Epithelial cell of esophagus (primary cell): ENCODE data around the gene POR.

Experiments used
- DNase-seq: peaks from one replicate; pipeline ENCODE4 v3.0.0; 2010; ENCODE audit warnings: low read depth
- H3K4me3 ChIP-seq: 2 replicates; pipeline ENCODE4 v1.5.1; 2011; ENCODE audit warnings: mild to moderate bottlenecking, low read length, control low read depth
- CTCF ChIP-seq: IDR thresholded peaks from 2 replicates; pipeline ENCODE4 v1.5.1; 2011; ENCODE audit warnings: low read depth, mild to moderate bottlenecking, low read length, control low read depth, inconsistent platforms; ENCODE audit not compliant: insufficient read depth; ENCODE audit errors: missing control alignments

POR gene

DNA sequence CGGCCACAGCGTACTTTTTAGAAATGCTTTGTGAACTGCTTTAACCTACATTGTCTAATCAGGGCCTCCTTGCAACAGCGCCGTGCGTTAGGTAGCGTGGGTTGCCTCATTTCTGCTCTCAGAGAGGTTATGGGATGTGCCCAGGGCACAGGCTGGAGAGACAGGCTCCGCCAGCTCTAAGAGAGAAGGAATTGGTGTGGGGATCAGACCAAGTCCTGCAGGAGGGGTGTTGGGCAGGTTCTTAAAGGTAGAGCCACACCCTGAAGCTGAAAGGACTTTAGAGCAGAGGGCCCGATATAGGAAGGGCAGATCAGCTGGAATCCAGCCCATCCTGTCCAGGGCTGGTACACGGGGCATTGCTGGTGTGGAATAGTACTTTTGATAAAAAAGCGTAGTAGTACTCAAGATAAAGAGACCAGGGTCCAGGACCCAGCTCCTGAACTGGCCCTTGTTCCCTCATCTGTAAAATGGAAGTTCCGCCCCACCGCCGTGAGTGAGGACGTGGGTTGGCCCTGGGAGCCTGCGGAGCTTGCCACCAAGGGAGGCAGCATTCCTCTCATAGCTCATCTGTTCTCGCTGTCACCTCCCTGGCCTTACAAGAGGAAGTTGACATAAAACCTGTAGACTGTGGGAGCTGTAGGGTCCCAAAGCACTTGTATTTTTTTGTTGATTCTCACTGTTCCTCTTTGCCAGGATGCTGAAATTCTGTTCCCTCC is 42.2 kb downstream of the POR start:
- no peak for TF ChIP-seq CTCF
- H3K4me3 ChIP-seq = no peak overlapping the region
- DNase-seq = peak; percentile 46

DNA sequence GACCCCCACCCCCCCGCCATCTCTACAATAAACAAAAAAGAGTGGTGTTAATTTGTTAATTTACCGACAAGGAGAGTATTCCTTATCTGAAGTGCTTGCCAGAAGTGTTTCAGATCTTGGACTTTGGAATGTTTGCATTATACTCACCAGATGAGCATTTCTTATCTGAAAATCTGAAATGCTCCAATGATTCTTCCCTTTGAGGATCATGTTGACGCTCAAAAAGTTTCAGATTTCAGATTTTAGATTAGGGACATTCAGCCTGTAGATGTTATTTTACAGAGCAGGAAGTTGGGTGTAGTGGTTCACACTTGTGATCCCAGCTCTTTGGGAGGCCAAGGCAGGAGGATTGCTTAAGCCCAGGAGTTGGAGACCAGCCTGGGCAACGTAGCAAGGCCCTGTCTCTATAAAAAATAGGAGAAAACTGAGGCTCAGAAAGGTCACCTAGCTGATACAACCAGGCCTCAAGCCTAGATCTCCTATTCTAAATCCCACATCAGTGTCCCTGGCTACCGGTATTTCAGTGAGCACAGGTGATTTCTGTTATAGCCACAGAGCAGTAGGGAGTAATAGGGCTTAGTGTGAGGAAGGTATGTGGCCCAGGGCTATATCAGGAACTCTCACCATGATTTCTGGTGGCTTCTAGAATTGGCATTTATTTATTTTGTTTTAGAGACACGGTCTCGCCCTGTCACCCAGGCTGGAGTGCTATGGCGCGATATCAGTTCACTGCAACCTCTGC is 44.0 kb downstream of the POR start:
- no peak overlapping the region for H3K4me3 ChIP-seq
- no peak for TF ChIP-seq CTCF
- DNase-seq = no peak

GRCh38 chr7:75960372-75960771 is 45.4 kb downstream of the POR start:
- TF ChIP-seq CTCF = no peak
- DNase-seq = no peak
- H3K4me3 ChIP-seq = no peak overlapping the region

DNA sequence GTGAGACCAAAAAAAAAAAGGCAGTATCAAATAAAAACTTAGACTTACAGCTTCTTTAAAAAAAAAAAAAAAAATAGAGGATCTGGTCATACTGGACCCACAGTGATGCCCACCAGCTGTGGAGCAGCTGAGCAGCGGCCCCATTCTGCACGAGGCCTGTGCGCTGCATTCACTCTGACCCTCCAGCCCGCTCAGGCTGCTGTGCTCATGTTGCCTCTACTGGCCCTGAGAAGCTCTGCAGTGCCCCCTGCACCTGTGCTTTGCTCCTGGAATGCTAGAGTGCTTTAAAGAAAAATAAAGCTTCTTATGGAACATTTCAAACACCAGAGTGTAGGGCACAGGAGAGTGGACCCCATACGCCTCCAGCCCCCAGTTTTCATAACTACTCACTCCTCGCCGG is 46.3 kb downstream of the POR start:
- no peak for DNase-seq
- no peak for TF ChIP-seq CTCF
- H3K4me3 ChIP-seq = no peak overlapping the region

- no peak overlapping the region for H3K4me3 ChIP-seq
- no peak for DNase-seq
- TF ChIP-seq CTCF = no peak
Measured at GRCh38 chr7:75962607-75963380, 47.8 kb downstream of the POR start.

GRCh38 chr7:75963381-75963995 is 48.5 kb downstream of the POR start:
- TF ChIP-seq CTCF = no peak
- no peak overlapping the region for H3K4me3 ChIP-seq
- no peak for DNase-seq
